DMS79 treated with DMSO at 0.1 percent for 48 hours (cell line): ENCODE measurements around the gene GRID1.
A peak's percentile ranks its signal among the peaks of the same experiment; 100 is the strongest.

Experiments
- DNase-seq: peaks from one replicate; lab custom pipeline; 2025; lab: John Stamatoyannopoulos, UW

The GRID1 gene

GRCh38 chr10:86337121-86337601 is 29.4 kb downstream of the GRID1 start:
- DNase-seq: no peak

DNA sequence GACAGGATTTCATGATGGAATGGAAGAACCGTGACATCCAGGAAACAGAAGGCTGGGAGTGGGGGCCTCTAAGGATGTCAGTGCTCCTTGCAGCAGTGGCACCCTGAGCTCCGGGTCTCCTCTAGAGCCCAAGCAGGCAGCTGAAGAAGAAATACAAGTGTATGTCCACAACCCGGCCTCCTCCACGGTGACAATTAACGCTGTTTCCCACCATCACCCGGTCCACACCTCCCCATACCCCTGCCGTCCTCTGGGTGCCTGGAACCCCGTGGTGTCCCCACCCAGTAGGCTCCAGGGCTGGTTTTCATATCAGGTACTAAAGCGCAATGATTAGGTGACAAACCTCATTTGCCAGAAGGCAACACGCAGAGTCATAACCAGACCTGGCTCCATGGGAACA is 30.3 kb downstream of the GRID1 start:
- DNase-seq: no peak

DNA sequence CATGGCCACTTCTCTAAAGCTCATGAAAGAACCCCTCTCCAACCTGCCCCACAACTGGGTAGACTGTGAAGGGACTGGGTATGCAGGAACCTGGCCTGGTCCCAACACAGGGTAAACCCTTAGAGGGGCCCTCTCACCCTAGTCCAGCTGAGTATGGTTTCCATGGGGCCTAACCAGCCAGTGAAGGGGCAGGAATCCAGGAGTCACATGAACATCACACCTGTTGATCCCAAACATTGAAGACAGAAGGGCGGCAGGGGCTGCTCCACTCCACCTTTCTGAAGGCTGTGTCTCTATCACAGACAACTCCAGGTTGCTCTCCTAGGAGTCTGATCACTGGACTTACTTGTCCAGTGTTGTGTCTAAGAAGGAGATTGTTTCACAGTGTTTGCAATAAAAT is 30.8 kb downstream of the GRID1 start:
- DNase-seq: no peak

- no peak for DNase-seq
Observed at GRCh38 chr10:86335257-86335656, 31.3 kb downstream of the GRID1 start.

DNA sequence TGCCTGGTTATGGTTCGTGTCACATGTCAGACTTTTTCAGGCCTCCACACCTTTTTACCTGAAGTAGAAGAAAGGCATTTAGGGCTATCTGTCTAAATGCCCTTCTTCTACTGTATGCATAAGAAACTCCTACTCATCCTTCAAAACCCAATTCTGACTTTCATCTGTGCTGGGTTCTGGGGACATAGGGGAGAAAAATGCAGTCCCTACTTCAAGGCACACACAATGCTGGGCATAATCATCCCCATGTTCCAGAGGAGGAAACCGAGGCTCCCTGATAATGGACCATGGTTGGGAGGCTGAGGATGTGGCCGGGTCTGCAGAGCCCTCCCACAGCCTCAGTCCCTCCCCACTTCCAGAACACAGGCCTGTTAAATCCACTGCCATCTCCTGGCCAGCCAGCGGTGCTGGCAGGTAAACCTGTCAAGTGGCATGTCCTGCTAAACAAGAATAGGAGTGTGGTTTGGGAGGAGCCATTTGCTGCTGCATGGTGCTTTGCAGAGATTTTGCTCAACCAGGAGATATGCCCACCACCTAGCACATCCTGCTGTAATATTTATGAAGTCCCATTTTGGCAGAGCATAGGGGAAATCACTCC is 32.0 kb downstream of the GRID1 start:
- DNase-seq: peak; percentile 29

- DNase-seq: peak; percentile 18
Observed at GRCh38 chr10:86333826-86334487, 32.6 kb downstream of the GRID1 start.

DNA sequence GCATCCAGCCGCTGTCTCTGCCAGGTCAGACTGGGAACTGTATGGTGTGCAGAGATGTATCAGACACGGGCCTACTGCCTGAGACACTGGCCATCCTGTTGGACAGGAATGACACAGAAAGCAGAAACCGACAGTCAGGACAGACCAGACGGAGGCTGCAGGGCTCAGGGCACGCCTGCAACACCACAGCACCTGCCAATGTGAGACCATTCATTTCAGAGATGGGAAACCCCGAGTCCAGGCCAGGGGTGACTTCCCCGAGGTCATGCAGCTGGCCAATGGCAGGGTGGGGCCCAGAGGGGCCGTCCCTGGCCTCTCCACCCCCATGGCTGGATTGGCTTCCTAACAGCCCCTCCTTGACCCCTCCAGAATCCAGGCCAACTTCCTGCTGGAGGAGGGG is 34.7 kb downstream of the GRID1 start:
- DNase-seq: no peak

- DNase-seq: no peak
Observed at GRCh38 chr10:86330778-86331763, 35.5 kb downstream of the GRID1 start.

DNA sequence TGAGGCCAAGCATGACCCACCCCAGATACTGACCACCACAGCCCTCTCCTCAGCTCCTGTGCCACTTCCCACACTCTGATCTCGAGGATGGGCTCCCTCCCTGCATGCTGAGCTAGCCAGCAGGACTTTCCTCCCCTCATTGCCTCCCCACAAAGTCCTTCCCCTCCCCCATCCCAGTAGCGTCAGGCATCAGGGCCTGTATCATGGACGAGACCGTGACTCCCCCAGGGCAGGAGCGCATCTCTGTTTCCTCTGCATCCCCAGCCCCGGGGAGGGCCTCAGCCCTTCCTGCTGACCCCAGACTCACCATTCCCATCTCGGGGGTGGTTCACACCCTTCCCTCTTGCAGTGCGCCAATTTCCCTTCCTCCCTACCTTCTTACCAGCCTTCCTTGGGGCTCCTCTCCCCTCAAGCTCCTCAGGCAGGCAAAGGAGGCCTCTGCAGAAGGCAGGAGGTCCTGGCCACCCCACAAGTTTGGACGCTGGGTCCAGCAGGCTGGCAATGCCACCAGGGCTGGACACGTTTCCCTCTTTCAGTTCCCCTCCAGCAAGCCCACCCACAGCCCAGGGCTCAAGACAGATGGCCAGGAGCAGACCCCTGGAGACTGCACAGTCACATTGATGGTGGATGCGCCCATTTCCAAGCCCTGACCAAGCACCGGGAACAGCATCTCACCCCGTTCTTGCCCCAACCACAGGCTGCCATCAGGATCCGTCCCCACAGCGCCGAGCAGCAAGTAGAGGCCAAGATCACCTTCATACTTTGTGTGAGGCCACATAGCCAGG is 36.5 kb downstream of the GRID1 start:
- no peak for DNase-seq

- no peak for DNase-seq
Observed at GRCh38 chr10:86329093-86329710, 37.4 kb downstream of the GRID1 start.

DNA sequence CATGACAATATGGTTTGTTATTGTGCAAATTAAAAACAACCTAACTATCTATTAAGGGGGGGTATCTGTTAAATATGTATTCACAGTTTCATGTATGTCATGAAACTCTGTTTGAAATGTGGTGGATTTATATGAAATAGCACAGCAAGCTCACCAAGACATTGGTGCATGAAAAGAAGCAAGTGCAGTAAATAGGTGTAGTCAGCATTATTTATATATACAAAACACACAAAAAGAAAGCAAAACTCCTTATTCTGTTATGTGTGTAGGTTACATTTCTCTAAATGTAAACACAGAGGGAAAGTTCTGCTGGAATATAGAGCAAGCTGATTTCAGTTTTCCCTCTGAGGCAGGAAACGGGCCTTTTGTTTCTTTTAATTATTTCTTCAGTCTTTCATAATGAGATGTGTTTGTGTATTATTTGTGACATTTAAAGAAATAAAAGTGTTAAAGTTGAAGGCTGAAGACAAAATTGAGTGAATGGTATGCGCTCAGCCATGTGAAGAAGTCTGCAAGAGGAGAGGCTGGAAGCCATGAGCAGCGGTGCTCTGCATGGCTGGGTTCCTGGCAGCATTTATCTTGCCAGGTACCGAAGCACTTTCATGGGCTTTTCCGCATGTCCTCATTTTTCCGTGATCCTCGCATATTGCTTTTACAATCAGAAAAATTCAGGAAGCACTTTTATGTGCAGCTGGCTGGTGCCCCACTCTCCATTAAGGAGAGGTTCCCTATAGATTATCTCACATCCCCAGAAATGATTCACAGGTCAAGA is 38.5 kb downstream of the GRID1 start:
- no peak for DNase-seq

DNA sequence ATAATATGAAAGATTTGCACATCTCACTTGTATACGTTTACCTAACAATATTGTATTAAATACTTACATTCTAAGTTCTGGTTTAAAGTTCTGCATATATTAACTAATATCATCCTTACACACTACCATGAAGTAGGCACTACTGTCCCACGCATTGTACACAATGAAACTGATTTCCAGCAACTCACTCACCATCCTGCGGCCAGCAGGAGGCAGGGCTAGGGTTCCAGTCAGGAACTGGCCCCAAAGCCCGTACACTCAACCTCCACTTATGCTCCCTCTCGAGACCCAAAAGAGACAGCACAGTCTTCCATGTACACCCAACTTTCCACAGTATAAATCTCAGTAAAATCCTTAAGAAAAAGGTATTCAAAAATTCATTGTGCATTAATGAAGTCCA is 41.4 kb downstream of the GRID1 start:
- DNase-seq: no peak

- no peak for DNase-seq
Observed at GRCh38 chr10:86321568-86321967, 45.0 kb downstream of the GRID1 start.

DNA sequence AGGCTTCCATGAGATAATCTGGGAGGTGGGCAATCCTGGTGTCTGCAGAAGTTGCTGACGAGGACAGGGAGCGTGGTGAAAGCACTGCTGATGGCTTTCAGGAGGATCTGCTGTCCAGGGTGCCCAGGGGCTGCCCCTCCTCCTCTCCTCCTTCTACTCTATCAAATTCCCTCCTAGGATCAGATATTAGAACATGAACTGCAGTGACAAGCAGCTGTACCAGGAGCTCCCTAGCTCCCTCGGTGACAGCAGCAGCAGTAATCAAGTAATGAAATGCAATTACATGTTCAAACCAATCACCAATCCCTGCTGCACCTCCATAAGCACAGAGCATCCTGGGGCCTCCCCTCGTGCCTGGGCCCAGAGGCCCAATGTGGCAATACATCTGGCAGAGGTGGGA is 46.9 kb downstream of the GRID1 start:
- no peak for DNase-seq

GRCh38 chr10:86317949-86318725 is 48.5 kb downstream of the GRID1 start:
- no peak for DNase-seq

DNA sequence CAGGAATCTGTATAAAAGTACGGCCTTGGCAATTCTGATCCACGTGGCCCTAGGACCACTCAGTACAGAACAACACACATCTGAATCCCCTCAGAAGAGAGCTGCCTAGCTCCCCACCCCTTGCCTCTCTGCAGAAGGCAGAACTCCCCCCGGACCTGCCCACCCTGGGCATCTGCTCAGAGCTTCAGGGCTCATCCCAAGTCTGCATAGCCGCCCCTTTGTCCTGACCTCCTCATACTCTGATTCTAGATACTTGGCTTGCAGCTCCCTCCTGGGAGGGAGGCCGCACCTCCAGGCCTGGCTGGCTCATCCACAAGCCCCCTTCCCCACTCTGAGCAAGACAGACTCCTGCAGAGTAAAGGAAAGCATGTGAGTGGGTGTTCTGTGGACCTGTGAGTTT is 49.6 kb downstream of the GRID1 start:
- DNase-seq: no peak

GRCh38 chr10:86316274-86316835 is 50.2 kb downstream of the GRID1 start:
- DNase-seq: no peak

GRCh38 chr10:86315549-86315942 is 51.0 kb downstream of the GRID1 start:
- DNase-seq: no peak
